OCI-LY7 (cell line): Measurements from ENCODE around the gene MGA.

Experiments used
- CTCF ChIP-seq: fragments of 200-600 bp; sonication (generic); conservative IDR thresholded peaks from 2 replicates; pipeline ENCODE4 v1.5.1; 2014; ENCODE audit warnings: mild to moderate bottlenecking, antibody characterized with exemption, low read length, moderate library complexity, mixed read lengths
- EZH2phosphoT487 ChIP-seq: fragments of 200-600 bp; sonication (generic); IDR thresholded peaks from 2 replicates; pipeline ENCODE4 v1.6.1; 2018; ENCODE audit warnings: low read depth, borderline replicate concordance, mild to moderate bottlenecking, mixed run types, antibody characterized with exemption, low read length, moderate library complexity, mixed read lengths

DNA sequence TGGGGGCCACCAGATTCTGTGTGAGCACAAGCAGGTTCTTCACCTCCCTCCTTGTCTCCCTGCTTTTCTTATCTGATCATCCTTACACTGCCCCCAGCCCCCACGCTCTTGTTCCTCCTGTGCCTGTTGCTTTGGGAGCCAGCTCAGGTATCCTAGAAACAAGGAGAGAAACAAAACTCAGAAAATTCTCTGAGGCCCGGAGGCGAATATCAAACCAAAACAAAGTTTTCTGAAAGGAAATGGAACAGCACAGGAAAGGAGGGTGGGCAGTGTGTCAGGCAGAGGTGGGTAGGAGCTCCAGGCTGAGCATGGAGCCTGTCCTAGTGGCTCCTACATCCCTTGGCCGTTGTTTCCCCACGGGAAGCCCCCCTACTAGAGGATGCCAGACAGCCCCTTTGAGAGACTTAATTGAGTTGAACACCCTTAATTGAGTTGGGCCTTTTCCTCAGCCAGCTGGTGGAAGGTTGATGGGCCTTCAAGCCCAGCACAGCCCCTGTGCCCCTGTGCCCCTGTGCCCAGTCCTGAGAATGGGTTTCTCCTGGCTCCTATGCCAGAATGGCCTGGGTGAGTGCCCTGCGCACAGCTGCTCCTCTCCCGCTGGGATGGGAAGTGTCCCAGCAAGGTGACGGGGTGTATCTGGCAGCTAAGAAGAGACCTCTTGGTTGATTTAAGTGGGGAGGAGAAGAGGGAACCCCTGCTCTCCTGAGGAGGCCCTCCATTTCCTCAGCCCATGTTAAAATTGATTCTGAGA, 144.9 kb downstream of the MGA start:
- TF ChIP-seq CTCF, result no peak
- no peak for TF ChIP-seq EZH2phosphoT487
